IPS-11a (cell line): Measurements from ENCODE around the gene HTR1E.
"Not testable (repeated sequence)": the region's sequence is repeated elsewhere in the genome, so short reads cannot be mapped to it uniquely, and the experiment has no call there.

Source experiments
- H3K4me3 ChIP-seq: one replicate; pipeline ENCODE4 v1.5.1; 2013; ENCODE audit warnings: low read depth, low read length, control low read depth

Gene HTR1E

DNA sequence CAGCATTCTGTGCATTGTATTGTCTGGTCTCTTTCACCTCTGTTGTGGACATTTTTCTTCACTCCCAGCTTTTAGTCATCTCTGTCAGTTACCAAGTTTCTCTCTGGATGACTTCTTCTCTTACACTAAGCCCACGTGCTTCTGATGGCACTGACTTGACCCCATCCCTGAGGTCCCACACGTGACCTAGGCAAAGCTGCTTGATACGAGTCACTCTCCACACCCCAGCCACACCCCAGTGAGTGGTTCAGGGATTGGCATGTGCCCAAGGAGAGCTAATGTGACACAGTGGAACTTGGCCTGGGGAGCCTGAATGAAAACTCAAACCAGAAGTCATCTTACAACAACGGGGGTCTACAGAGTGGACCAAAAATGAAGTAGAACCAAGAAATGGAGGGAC is 32.2 kb downstream of the HTR1E start:
- H3K4me3 ChIP-seq: no peak overlapping the region

DNA sequence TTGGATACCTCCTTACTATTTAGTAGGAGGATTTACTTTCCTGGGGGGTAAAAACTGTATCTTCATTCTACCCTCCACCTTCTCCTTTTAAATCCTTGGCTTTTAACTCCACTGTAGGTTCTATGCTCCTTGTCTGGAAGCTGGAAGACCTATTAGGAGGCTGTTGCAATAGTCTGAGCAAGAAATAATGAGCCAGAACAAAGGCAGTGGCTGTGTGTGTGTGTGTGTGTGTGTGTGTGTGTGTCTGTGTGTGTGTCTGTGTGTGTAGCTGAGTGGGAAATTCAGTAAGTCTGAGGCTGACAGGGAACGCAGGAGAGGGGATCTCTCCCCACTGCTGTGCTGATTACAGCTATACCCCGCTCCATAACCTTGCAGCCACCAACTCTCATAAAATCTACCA is 35.8 kb downstream of the HTR1E start:
- H3K4me3 ChIP-seq: no peak overlapping the region

DNA sequence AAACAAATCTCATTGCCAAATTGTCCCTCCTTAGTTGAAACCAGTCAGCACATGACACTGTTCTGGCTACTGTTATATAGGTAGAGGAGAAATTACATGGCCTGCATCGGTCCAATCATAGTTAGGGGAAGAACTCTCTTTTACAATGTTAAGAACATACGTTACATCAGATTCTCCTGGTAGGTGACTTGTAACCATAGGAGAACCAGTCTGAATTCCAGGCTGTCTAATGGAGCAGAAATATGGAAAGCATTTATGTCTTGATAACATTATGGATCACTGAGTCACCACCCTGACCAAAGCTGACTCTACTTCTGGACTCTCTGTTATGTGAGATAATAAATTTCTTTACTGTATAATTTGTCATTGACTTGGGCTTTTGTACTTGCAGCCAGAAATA is 40.9 kb downstream of the HTR1E start:
- H3K4me3 ChIP-seq: no peak overlapping the region

DNA sequence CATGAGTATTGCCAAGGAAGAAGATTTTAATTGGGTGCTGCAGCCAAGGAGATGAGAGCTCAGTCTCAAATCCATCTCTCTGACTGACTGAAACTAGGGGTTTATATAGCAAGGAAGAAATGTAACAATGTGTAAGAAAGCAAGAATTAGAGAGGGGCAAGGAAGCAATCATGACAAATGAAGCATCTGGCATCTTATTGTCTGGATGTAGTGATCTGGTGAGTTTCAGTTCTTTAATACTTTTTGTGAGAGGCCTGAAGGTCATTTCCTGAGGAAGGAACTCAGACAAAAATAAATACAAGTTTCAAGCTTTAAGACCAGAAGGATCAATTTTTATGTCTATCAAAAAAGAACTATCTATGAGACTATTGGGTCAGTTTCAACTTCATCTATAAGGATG is 64.2 kb downstream of the HTR1E start:
- H3K4me3 ChIP-seq: no peak overlapping the region

DNA sequence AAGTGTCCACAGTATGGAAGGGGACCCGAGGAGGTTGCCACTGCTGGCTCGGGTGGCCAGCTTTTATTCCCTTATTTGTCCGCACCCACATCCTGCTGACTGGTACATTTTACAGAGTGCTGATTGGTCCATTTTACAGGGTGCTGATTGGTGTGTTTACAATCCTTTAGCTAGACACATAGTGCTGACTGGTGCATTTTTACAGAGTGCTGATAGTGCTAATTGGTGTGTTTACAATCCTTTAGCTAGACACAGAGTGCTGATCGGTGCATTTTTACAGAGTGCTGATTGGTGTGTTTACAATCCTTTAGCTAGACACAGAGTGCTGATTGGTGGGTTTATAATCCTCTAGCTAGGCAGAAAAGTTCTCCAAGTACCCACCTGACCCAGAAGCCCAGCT is 65.1 kb downstream of the HTR1E start:
- not testable (repeated sequence) for H3K4me3 ChIP-seq

DNA sequence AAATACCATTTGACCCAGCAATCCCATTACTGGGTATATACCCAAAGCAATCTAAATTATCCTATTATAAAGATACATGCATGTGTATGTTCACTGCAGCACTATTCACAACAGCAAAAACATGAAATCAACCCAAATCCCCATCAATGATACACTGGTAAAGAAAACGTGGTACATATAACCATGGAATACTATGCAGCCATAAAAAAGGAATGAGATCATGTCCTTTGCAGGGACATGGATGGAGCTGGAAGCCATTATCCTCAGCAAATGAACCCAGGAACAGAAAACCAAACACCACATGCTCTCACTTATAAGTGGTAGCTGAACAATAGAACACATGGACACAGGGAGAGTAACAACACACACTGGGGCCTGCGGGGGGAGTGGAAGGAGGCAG is 69.2 kb downstream of the HTR1E start:
- not testable (repeated sequence) for H3K4me3 ChIP-seq

DNA sequence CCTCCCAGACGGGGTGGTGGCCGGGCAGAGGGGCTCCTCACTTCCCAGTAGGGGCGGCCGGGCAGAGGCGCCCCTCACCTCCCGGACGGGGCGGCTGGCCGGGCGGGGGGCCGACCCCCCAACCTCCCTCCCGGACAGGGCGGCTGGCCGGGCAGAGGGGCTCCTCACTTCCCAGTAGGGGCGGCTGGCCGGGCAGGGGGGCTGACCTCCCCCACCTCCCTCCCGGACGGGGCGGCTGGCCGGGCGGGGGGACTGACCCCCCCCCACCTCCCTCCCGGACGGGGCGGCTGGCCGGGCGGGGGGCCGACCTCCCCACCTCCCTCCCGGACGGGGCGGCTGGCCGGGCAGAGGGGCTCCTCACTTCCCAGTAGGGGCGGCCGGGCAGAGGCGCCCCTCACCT is 72.3 kb downstream of the HTR1E start:
- H3K4me3 ChIP-seq: not testable (repeated sequence)

DNA sequence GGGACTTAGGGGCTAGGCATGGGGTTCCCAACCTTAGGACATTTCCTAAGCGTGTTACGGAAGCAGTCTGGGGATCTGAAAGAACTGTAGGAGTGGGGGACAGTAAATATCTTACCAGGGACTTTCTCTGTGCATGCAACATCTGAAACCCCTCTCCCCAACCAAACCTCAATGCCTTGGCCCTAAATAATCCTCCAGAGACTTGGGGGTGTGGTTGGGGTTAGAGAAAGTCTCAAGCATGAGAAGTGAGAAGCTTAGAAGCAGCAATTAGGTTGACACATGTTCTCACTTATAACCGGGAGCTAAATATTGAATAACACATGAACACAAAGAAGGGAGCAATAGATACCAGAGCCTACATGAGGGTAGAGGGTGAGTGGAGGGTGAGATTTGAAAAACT is 74.7 kb downstream of the HTR1E start:
- no peak overlapping the region for H3K4me3 ChIP-seq

DNA sequence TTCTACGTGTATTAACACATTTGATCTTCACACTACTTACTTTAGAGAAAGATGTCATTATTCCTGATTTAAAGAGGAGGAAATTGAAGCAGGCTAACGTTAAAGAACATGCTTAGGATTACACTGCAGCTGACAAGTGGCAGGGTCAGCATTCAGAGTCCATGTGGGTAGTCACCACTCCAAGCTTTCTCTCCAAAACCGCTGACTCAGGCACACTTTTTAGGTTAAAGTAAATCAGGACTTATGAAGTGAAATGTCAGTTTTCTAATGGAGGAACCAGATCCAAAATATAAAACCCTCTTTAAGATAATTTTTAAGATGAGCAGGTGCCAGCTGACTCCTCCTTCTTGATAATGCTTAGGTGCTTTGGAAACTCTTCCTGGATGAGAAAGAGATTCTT is 75.4 kb downstream of the HTR1E start:
- H3K4me3 ChIP-seq: no peak overlapping the region

DNA sequence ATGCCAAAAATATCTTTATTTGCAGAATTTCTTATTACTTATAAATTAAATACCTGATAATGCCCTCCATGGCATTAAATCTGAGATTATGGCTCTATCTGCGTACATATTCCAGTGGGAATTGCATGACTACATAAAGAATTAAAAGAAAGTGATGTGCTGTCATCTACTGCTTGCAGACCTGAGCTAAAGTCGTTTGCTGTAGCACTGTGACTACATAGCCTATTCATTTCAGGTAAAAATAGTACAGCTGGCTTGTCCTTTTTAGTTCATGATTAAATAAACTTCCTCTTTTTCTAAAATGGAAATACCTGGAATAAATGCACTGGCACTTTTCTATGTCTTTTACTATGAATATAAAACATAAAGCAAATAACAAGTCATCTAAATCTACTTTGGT is 79.4 kb downstream of the HTR1E start:
- no peak overlapping the region for H3K4me3 ChIP-seq

DNA sequence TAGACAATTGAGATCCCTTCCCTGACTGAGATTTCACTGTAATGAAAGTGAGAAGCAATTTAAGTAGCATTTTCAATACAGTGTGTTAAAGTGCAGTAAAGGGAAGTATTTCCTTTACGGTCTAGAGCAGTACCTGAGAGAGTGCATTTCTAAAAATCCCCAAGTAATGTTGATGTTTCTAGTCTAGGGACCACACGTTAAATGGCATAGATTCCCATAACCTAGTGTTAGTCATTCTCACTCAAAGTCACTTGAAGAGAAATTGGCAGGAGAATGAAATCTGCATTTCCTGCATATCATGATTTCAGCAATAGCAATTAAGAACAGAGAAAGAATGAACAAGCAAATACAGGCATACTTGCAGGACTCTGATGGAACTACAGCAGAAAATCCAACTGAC is 89.7 kb downstream of the HTR1E start:
- H3K4me3 ChIP-seq: no peak overlapping the region

DNA sequence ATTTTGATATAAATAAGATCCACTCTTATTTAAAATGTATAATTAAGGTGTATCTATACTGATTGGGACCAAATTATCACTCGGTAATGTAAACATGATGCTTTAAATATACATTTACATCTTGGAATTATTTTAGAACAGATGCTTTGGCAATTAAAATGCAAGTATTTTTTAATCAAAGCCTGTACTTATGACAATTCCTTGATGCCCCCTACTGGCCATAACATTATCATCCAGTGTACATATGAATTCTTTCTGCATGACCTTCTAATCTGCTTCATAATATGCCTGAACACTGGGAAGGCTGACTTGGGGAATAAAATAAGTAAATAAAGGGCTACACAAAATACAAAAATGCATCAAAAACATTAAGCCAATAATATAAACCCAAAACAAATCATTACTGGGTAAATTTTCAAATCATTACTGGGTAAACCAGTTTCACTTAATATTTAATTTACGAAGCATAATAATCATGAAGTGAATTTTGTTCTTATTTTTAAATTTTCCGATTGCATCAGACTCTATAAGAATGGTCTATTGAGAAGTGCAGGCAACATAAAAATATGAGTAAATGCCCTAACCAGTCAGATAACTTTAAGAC is 92.5 kb downstream of the HTR1E start:
- H3K4me3 ChIP-seq: no peak overlapping the region

DNA sequence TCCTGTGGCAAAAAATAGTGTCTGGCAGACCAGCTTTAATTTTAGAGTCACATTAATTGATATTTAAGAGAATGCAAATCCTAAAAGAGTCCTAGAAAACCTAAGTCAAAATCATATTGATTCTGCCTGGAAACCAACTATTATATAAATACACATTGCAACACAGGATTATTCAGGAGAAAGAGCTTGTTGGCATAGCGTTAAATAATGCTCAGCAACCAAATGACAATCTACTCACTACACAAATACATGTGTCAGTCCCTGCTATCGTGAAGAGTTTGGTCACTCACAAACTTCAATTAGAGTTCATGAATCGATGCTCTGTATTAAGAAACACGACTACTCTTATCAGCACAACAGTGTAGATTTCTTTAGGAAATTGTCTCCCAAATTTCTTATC is 103.4 kb downstream of the HTR1E start:
- no peak overlapping the region for H3K4me3 ChIP-seq

DNA sequence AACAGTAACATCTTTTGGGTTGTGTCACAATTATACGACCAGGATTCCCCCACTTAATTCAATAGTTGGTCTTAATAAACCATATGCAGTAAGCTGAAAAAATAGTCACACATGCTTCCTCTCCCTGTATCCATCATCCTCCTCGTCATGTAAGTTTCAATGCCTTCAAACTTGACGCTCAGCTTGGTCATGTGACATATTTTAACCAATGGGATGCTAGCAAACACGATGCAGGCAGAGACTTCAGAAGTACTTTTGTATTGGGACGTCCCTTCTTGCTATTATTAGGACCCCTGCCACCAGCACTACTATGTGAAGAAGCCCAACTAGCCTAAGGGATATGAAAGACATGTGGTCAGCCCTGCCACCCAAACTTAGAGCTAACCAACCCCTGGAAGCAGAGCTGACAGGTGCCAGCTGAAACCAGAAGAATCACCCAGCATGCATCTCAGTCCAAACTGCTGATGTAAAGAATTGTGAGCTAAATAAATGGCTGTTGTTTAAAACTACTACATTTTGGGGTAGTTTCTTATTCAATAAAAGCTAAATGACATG is 108.3 kb downstream of the HTR1E start:
- H3K4me3 ChIP-seq: no peak overlapping the region

DNA sequence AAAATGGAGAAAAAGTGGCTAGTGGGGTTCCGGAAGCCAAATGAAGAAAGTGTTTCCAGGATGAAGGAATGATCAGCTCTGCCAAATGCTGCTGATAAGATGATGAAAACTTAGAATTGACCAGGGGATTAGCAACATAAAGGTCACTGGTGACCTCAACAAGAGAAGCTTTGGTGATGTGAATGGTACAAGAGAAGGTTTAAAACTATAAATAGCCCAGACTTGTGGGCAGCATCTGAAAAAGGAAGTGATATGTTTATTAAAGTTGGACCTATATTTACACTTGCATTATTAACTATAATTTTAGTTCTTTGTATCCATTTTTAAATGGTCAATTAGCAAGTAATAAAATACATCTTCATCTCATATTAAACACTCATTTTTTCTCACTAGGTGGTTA is 112.5 kb downstream of the HTR1E start:
- H3K4me3 ChIP-seq: no peak overlapping the region

DNA sequence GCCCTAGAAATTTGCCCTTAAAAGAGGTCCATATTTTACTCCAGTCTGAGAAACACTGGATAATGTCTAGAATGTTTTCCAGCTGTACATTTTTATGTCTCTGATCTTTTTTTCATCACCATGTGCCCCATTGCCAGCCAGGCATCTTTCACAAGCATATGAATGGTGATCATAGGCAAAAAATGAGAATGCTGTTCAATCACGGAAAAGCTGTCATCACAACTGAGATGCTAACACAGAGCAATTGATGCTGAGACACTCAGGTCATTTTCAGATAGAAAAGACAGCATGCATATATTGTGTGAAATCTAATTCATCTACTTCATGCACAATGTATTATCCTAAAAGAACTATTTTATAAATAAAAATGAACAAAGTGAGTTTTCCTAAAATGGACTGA is 116.0 kb downstream of the HTR1E start:
- no peak overlapping the region for H3K4me3 ChIP-seq

DNA sequence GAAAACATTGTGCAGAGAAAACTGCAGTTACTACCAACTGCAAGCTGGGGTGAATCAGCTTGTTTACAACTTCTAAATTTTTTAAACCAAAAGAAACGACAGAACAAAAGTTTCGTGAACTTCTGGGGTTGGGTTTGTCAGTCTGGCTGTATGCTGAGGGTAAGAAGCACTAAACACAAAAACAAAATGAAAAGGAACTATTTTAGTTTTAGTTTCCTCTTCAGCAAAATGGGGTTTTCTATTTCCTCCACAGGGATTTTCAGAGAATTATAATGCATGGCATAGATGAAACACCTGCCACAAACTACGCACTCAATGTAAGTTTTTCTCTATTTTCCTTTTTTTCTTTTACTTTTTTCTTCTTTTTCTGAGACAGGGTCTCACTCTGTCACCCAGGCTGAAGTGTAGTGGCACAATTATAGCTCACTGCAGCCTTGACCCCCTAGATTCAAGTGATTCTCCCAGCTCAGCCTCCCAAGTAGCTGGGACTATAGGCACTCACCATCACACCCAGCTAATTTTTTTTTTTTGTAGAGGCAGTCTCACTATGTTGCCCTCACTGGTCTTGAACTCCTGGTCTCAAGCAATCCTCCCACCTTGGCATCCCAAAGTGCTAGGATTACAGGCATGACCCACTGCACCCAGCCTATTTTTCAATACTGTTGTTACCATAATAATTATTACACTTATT is 117.0 kb downstream of the HTR1E start:
- H3K4me3 ChIP-seq: no peak overlapping the region

DNA sequence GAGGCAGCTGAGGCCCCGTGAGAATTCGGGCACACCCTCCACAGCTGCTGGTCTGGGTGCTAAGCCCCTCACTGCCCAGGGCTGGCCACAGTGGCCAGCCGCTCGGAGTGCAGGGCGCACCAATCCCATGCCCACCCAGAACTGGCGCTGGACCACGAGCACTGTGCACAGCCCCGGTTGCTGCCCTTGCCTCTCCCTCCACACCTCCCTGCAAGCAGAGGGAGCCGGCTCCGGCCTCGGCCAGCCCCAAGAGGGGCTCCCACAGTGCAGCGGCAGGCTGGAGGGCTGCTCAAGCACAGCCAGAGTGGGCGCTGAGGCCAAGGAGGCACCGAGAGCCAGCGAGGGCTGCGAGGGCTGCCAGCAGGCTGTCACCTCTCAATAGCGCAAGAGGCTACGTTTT is 122.6 kb downstream of the HTR1E start:
- H3K4me3 ChIP-seq: no peak overlapping the region

DNA sequence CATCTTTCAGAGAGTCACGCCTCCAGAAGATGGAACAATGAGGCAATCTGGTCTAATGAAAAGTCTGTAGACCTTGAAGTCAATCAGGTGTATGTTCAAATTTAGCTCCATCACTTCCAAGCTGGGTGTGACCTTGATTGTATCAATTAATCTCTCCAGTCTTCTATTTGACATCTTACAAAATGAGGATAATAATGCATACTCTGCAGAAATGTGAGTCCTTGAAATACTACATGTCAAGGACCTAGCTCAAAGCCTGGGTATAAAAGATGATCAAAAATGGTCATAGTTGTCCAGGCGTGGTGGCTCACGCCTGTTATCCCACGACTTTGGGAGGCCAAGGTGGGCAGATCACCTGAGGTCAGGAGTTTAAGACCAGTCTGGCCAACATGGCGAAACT is 127.8 kb downstream of the HTR1E start:
- H3K4me3 ChIP-seq: no peak overlapping the region
